GM19043 (cell line): Measurements from ENCODE around the gene LRRC72.
"Not testable (repeated sequence)": the region's sequence is repeated elsewhere in the genome, so short reads cannot be mapped to it uniquely, and the experiment has no call there.

Experiments used
- ATAC-seq: cut with Tn5 transposase; IDR thresholded peaks from one replicate; pipeline ENCODE4 v1.9.1; 2021; ENCODE audit warnings: low read depth; ENCODE audit not compliant: unreplicated experiment

LRRC72 gene

GRCh38 chr7:16524332-16524731, 2.3 kb upstream of the LRRC72 start:
- ATAC-seq: no peak

GRCh38 chr7:16528520-16528919, 1.9 kb downstream of the LRRC72 start:
- no peak for ATAC-seq

- ATAC-seq: no peak
These were observed 3.1 kb downstream of the LRRC72 start for GRCh38 chr7:16529697-16530096.

DNA sequence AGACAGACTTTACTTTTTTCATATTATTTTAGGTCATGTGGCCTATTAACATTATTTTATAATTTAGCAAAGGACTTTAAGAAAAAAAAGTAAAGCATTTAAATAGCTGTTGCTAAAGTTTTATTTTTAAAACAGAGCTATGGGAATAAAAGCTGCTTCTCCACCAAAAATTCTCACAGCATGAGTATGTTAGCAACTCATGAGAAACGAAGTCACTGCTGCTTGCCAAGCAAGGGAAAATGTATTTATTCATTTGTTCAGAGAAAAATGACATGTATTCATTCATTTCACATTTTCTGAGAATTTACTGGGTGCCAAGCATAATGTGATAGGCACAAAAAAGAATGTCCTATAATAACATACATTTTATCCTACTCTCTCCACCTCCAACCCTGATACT, 5.1 kb downstream of the LRRC72 start:
- ATAC-seq: no peak

GRCh38 chr7:16532272-16532671, 5.6 kb downstream of the LRRC72 start:
- ATAC-seq: no peak

GRCh38 chr7:16535500-16535899, 8.9 kb downstream of the LRRC72 start:
- no peak for ATAC-seq

DNA sequence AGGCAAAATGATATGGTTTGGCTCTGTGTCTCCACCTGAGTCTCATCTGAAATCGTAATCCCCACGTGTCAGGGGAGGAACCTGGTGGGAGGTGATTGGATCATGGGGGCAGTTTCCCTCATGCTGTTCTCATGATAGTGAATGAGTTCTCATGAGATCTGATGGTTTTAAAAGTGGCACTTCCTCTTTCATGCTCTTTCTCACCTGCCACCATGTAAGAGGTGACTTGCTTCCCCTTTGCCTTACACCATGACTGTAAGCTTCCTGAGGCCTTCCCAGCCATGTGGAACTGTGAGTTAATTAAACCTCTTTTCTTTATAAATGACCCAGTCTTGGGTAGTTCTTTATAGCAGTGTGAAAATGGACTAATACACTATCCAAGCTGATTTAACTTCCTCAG, 13.9 kb downstream of the LRRC72 start:
- ATAC-seq: not testable (repeated sequence)

- ATAC-seq: no peak
These were observed 15.8 kb downstream of the LRRC72 start for GRCh38 chr7:16542401-16542800.

DNA sequence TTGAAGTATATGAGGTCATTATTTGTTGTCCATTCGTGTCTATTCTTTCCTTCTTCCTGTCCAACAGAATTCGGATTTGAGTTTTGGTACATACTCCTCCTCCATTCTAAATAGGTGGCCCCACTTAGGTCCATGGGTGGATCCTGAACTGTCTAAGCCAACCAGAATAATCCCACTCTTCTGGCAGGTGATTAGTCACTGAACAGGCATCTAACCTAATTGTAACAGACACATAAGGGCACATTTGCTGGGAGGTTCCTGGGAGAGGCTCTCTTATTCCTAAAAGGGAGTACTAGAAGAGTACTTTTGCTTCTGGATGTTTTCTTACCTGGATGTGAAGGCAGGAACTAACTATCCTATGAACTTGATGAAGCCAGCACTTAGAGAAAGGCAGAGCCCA, 16.8 kb downstream of the LRRC72 start:
- ATAC-seq: no peak

DNA sequence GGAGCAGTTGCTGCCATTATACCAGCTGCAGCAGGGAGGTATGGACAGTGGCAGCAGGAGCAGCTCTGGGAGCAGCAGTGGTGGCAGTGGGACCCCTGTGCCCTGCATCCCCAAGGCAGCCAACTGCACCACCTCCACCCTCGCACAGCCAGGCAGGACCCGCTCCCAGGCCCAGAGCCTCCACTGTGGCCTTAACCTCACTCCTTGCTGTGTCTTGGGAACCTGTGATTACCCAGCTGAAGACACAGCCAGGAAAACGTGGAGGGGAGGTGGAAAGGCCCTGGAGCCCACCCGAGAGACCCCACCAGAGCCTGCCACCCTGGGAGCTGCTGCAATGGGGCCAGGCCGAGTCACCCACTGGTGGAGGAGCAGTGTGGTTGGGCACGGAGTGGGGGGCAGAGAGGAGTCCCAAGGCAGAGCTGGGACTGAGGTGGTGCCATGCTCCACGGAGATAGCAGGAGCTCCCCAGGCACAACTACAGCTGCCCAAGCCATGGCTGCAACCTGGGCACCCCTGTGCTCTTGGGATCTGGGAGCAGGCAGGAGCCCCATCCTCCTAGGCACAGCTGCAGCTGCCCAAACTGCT, 20.4 kb downstream of the LRRC72 start:
- no peak for ATAC-seq

- ATAC-seq: no peak
These were observed 21.8 kb downstream of the LRRC72 start for GRCh38 chr7:16548428-16548827.

GRCh38 chr7:16550671-16551070, 24.0 kb downstream of the LRRC72 start:
- no peak for ATAC-seq

- no peak for ATAC-seq
These were observed 28.1 kb downstream of the LRRC72 start for GRCh38 chr7:16554518-16555236.

GRCh38 chr7:16556359-16556758, 29.7 kb downstream of the LRRC72 start:
- no peak for ATAC-seq

DNA sequence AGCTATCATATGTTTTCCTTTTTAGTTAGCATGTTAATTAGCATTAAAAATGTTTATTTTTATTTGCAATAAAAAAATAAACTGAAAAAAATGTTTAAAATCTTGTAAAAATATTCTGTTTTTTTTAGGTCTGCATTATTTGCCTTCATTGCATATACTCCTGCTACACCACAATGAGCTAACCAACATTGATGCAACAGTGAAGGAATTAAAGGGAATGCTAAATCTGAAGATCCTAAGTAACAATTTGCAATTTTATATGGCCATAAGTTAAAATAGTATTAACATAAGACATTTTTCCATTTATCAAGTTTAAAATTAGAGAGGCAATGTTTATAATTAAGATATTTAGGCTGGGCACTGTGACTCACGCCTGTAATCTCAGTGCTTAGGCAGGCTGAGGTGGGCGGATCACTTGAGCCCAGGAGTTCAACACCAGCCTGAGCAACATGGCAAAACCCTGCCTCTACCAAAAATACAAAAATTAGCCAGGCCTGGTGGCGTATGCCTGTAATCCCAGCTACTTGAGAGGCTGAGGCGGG, 32.2 kb downstream of the LRRC72 start:
- ATAC-seq: no peak

GRCh38 chr7:16559497-16560179, 33.0 kb downstream of the LRRC72 start:
- ATAC-seq: no peak

GRCh38 chr7:16561943-16562342, 35.3 kb downstream of the LRRC72 start:
- ATAC-seq: no peak

GRCh38 chr7:16562456-16563220, 36.0 kb downstream of the LRRC72 start:
- no peak for ATAC-seq

- ATAC-seq: peak; percentile 74
These were observed 36.8 kb downstream of the LRRC72 start for GRCh38 chr7:16563281-16564022.

GRCh38 chr7:16564023-16564380, 37.4 kb downstream of the LRRC72 start:
- no peak for ATAC-seq
